ENCODE measurements around the gene MED7. TPM values are rescaled to one million over a fixed set of nuclear protein-coding genes. Genes with fewer than 3 reads are reported as not detected.

MED7 gene
- total and polyA plus RNA-seq, 2 of the 4 experiments (the other 2 are of a cell fraction): 8.6 to 9.0 TPM

DNA sequence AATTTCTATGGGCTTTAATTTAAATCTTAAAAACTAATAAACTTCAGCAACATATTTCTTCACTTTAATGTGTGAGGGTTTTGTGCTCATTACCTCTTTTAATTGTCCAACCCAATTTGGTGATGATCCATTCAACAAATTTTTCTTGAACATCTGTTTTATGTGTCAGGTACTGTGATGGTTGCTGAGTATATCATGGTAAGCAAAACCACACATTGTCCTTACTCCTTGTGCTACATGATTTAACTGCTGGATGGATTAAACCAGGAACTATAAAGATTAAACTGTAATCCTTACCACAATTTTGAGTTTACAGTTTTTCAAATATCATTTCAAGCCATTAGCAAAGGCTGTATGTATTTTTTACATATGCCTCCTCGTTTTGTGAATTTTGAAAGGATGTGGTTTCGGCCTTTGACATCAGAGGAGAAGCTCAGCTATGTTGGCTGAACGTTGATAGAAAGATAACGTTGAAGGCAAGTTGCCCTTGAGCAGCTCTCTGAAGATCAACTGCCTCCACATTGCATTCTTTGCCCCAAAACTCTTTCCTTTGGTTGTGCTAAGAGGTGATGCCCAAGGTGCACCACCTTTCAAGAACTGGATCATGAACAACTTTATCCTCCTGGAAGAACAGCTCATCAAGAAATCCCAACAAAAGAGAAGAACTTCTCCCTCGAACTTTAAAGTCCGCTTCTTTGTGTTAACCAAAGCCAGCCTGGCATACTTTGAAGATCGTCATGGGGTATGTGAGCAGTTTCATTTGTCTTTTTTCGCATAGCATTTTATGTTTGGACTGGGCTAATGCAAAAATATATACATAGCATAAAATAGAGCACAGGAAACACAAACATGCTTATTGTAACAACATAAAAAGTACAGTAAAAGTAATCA is 38.0 kb upstream of the MED7 start, which contains the start of gene ITK:
ITK (plus strand) TSS at position 467 of the 891 bp plus-strand sequence; CDS start at position 605, 138 bp downstream.
- POLR2A ChIA-PET (ENCODE audit: unreplicated experiment): no interaction called here
- H2BK20ac ChIP-seq (ENCODE audit: low read depth, low read length): no peak within 1 kb of the TSS
- H3K4me1 ChIP-seq (ENCODE audit: control insufficient read depth, insufficient read depth, low read length): no peaks in the 10 kb centered on the region
- no peak within 1 kb of the TSS for H3K4me2 ChIP-seq (ENCODE audit: low read depth, low read length)
- no peak within 1 kb of the TSS for H4K8ac ChIP-seq (ENCODE audit: low read depth in 2 of 2, low read length in 2 of 2)
- ATAC-seq (ENCODE audit: low read depth) (no peak), DNase-seq (no peak)
- no peak within 1 kb of the TSS for H3K56ac ChIP-seq (ENCODE audit: extremely low read depth, insufficient read depth, low read length)
- no peaks in the 10 kb centered on the region for H3K9me3 ChIP-seq (ENCODE audit: control insufficient read depth, insufficient read depth, low read length)
- intact Hi-C loops (cut with micrococcal nuclease): no loop called here
- no peaks in the 10 kb centered on the region for H4K20me1 ChIP-seq (ENCODE audit: insufficient read depth, low read length)
- no peak within 1 kb of the TSS for H2BK120ac ChIP-seq (ENCODE audit: low read depth, low read length)
- H2AK9ac ChIP-seq (replicated peaks; ENCODE audit: low read depth, low read length, poor library complexity): no peak within 1 kb of the TSS
- no peak within 1 kb of the TSS for H2AFZ ChIP-seq (replicated peaks; ENCODE audit: low read length, poor library complexity)
- H2BK5ac ChIP-seq (ENCODE audit: low read depth, low read length, poor library complexity, severe bottlenecking): no peak within 1 kb of the TSS
- H4K5ac ChIP-seq (ENCODE audit: low read depth, low read length): no peak within 1 kb of the TSS
- H3K4ac ChIP-seq (ENCODE audit: low read depth, low read length): no peak within 1 kb of the TSS
- dilution Hi-C loops (cut with HindIII; ENCODE audit: low sequenced_read_pairs, unreplicated experiment): no loop called here
- BruUV-seq (replicated peaks): no TSS peak
- H3K27me3 ChIP-seq (ENCODE audit: control insufficient read depth, insufficient read depth, low read length): no peaks in the 10 kb centered on the region; the same call in 1 of the 2 replicates
- H3K18ac ChIP-seq (ENCODE audit: low read depth, low read length): no peak within 1 kb of the TSS
- no peak within 1 kb of the TSS for H3K9ac ChIP-seq (ENCODE audit: low read depth, low read length)
- H3K36me3 ChIP-seq (ENCODE audit: control insufficient read depth, insufficient read depth, low read length): no peaks in the 10 kb centered on the region
- no peak within 1 kb of the TSS for H3K23ac ChIP-seq (ENCODE audit: low read depth, low read length)
- H3K9me1 ChIP-seq (ENCODE audit: insufficient read depth, low read length): no peaks in the 10 kb centered on the region
- no peak within 1 kb of the TSS for H3K27ac ChIP-seq (ENCODE audit: insufficient read depth, low read length)
- H3K4me3 ChIP-seq (ENCODE audit: insufficient read depth, low read depth, low read length): no peak within 1 kb of the TSS
- no CpG with 5 or more reads among the region's 8 CpGs for WGBS, 2 experiments (ENCODE audit: extremely low coverage in 2 of 2, insufficient read length in 1 of 2)
- in situ Hi-C loops (cut with MboI; ENCODE audit: low sequenced_read_pairs): no loop called here
- no peak within 1 kb of the TSS for H2BK15ac ChIP-seq (ENCODE audit: low read depth, low read length)
- H3K14ac ChIP-seq (replicated peaks; ENCODE audit: low read depth, low read length): no peak within 1 kb of the TSS
- no peak within 1 kb of the TSS for H4K91ac ChIP-seq (ENCODE audit: insufficient read depth, low read depth, low read length)
- CTCF ChIA-PET: no interaction called here
- no peak within 1 kb of the TSS for H2AK5ac ChIP-seq (ENCODE audit: low read depth, low read length)
- no peaks in the 10 kb centered on the region for H3K79me1 ChIP-seq (ENCODE audit: low read depth in 1 of 2, low read length in 2 of 2)
- TF ChIP-seq MAFK (IDR thresholded peaks at IDR 0.05; ENCODE audit: low read depth, low read length) (no peak), RFX5 (IDR thresholded peaks at IDR 0.05; ENCODE audit: low read depth, low read length) (no peak), MXI1 (IDR thresholded peaks at IDR 0.05; ENCODE audit: borderline replicate concordance, low read depth, low read length) (no peak), RCOR1 (IDR thresholded peaks at IDR 0.05; ENCODE audit: insufficient replicate concordance, low read length) (no peak), NFE2L2 (IDR thresholded peaks at IDR 0.05; ENCODE audit: low read depth, low read length) (no peak), FOS (IDR thresholded peaks at IDR 0.05; ENCODE audit: low read depth, low read length) (no peak), CEBPB (IDR thresholded peaks at IDR 0.05; ENCODE audit: low read depth, low read length) (no peak), CHD1 (IDR thresholded peaks at IDR 0.05; ENCODE audit: low read depth, low read length) (no peak), RAD21 (IDR thresholded peaks at IDR 0.05; ENCODE audit: low read length) (no peak), MAZ (IDR thresholded peaks at IDR 0.05; ENCODE audit: borderline replicate concordance, low read depth, low read length) (no peak), BHLHE40 (IDR thresholded peaks at IDR 0.05; ENCODE audit: low read depth, low read length) (no peak), POLR2A (IDR thresholded peaks at IDR 0.05; ENCODE audit: low read depth, low read length) (no peak)
- TF ChIP-seq, protein P1, sequence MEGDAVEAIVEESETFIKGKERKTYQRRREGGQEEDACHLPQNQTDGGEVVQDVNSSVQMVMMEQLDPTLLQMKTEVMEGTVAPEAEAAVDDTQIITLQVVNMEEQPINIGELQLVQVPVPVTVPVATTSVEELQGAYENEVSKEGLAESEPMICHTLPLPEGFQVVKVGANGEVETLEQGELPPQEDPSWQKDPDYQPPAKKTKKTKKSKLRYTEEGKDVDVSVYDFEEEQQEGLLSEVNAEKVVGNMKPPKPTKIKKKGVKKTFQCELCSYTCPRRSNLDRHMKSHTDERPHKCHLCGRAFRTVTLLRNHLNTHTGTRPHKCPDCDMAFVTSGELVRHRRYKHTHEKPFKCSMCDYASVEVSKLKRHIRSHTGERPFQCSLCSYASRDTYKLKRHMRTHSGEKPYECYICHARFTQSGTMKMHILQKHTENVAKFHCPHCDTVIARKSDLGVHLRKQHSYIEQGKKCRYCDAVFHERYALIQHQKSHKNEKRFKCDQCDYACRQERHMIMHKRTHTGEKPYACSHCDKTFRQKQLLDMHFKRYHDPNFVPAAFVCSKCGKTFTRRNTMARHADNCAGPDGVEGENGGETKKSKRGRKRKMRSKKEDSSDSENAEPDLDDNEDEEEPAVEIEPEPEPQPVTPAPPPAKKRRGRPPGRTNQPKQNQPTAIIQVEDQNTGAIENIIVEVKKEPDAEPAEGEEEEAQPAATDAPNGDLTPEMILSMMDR (conservative IDR thresholded peaks at IDR 0.05; ENCODE audit: low read depth, low read length): no peak
- TF ChIP-seq, protein P2, sequence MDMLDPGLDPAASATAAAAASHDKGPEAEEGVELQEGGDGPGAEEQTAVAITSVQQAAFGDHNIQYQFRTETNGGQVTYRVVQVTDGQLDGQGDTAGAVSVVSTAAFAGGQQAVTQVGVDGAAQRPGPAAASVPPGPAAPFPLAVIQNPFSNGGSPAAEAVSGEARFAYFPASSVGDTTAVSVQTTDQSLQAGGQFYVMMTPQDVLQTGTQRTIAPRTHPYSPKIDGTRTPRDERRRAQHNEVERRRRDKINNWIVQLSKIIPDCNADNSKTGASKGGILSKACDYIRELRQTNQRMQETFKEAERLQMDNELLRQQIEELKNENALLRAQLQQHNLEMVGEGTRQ (IDR thresholded peaks at IDR 0.05; ENCODE audit: low read depth, low read length): no peak
- TF ChIP-seq, protein P3, sequence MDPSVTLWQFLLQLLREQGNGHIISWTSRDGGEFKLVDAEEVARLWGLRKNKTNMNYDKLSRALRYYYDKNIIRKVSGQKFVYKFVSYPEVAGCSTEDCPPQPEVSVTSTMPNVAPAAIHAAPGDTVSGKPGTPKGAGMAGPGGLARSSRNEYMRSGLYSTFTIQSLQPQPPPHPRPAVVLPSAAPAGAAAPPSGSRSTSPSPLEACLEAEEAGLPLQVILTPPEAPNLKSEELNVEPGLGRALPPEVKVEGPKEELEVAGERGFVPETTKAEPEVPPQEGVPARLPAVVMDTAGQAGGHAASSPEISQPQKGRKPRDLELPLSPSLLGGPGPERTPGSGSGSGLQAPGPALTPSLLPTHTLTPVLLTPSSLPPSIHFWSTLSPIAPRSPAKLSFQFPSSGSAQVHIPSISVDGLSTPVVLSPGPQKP (IDR thresholded peaks at IDR 0.05; ENCODE audit: borderline replicate concordance, low read depth, low read length): no peak

All from IMR-90 (cell line).